OCI-LY1 (cell line): ENCODE measurements around the gene OTOS.

Experiments
- CTCF ChIP-seq: fragments of 200-600 bp; sonication (generic), shearing (Covaris generic); IDR thresholded peaks from 2 replicates; pipeline ENCODE4 v1.5.1; 2017; ENCODE audit warnings: mild to moderate bottlenecking, antibody characterized with exemption, low read length, moderate library complexity, mixed read lengths
- EZH2 ChIP-seq: fragments of 200-600 bp; sonication (generic), shearing (Covaris generic); IDR thresholded peaks from 2 replicates; pipeline ENCODE4 v1.8.0; 2017; ENCODE audit warnings: borderline replicate concordance, mixed run types, mild to moderate bottlenecking, antibody characterized with exemption, low read length, moderate library complexity, mixed read lengths

- no peak for TF ChIP-seq CTCF
- TF ChIP-seq EZH2 = no peak
These were observed 37.3 kb downstream of the OTOS start for GRCh38 chr2:240103136-240103535.
